ENCODE data around the gene ANO4. TPM values are rescaled to one million over a fixed set of nuclear protein-coding genes. Genes with fewer than 3 reads are reported as not detected.

ANO4 gene
- total and polyA plus RNA-seq, 2 of the 8 experiments (the other 6 are each of a cell fraction or from before 2014, with no cell fraction given), result 1.1 to 3.4 TPM

DNA sequence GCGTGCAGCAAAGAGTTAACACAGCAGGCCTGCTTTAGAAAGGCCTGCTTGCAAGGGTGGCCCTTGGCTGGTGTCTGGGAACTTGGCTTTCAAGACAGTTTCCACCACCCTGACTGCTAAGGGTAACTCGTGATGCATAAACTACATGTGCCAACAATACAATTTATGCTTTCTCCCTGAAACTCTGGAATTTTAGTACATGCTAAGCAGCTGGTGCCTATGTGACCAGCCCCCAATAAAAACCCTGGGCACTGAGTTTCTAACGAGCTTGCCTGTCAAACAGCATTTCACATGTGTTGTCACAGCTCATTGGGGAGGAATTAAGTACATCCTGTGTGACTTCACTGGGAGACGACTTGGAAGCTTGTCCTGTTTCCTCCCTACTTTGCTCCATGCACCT lies 282.3 kb downstream of the ANO4 start:
- TF ChIP-seq POLR2AphosphoS5 (IDR thresholded peaks at IDR 0.05; ENCODE audit: low read depth, low read length), result no peak
- TF ChIP-seq, protein P1, sequence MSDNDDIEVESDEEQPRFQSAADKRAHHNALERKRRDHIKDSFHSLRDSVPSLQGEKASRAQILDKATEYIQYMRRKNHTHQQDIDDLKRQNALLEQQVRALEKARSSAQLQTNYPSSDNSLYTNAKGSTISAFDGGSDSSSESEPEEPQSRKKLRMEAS (IDR thresholded peaks at IDR 0.05), result no peak
- no peak for TF ChIP-seq RNF2 (IDR thresholded peaks at IDR 0.05; ENCODE audit: borderline replicate concordance, low read depth, low read length, missing control alignments, poor library complexity, severe bottlenecking)
- no peak for TF ChIP-seq PHF8 (conservative IDR thresholded peaks at IDR 0.05; ENCODE audit: low read depth, low read length)
- TF ChIP-seq KDM4A (IDR thresholded peaks at IDR 0.05; ENCODE audit: low read depth, low read length, severe bottlenecking), result no peak
- no peak for TF ChIP-seq TBP (IDR thresholded peaks at IDR 0.05; ENCODE audit: low read depth, low read length)
- TF ChIP-seq, protein P2, sequence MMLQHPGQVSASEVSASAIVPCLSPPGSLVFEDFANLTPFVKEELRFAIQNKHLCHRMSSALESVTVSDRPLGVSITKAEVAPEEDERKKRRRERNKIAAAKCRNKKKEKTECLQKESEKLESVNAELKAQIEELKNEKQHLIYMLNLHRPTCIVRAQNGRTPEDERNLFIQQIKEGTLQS (IDR thresholded peaks at IDR 0.05; ENCODE audit: insufficient read depth, low read depth, low read length), result no peak
- TF ChIP-seq HDAC6 (IDR thresholded peaks at IDR 0.05; ENCODE audit: low read depth, low read length), result no peak
- no peak for TF ChIP-seq NRF1 (IDR thresholded peaks at IDR 0.05; ENCODE audit: low read depth, low read length)
- TF ChIP-seq BACH1 (IDR thresholded peaks at IDR 0.05; ENCODE audit: low read length), result no peak
- no peak for TF ChIP-seq SP4 (IDR thresholded peaks at IDR 0.05; ENCODE audit: low read length)
- Histone ChIP-seq H2AK5ac (ENCODE audit: low read depth, low read length) (no peak overlapping the region), H4K8ac (ENCODE audit: extremely low read depth, insufficient read depth, low read length) (no peak overlapping the region), H2BK12ac (ENCODE audit: low read depth, low read length) (no peak overlapping the region), H4K20me1 (replicated peaks in 1 of 2; ENCODE audit: control insufficient read depth in 1 of 2, insufficient read depth in 2 of 2, low read length in 2 of 2) (no peaks in the 10 kb centered on the region), H3K27ac (ENCODE audit: low read depth, low read length) (no peak overlapping the region), H3K27me3 (replicated peaks in 1 of 4; ENCODE audit: control insufficient read depth in 3 of 4, extremely low read depth in 1 of 4, insufficient read depth in 3 of 4, low read length in 3 of 4) (no peaks in the 10 kb centered on the region), H3K14ac (ENCODE audit: insufficient read length) (no peak overlapping the region), H3K9me3 (ENCODE audit: insufficient read depth in 2 of 2, low read depth in 1 of 2, low read length in 1 of 2) (no peaks in the 10 kb centered on the region), H3K36me3 (ENCODE audit: control insufficient read depth in 2 of 4, insufficient read depth in 4 of 4, low read length in 3 of 4) (no peaks in the 10 kb centered on the region), H2AFZ (ENCODE audit: low read length) (no peak overlapping the region), H3K4me2 (ENCODE audit: insufficient read depth in 1 of 2, low read depth in 2 of 2, low read length in 2 of 2) (no peak overlapping the region), H3K79me2 (ENCODE audit: control insufficient read depth in 1 of 2, insufficient read depth in 2 of 2, low read length in 2 of 2) (no peaks in the 10 kb centered on the region), H3K9ac (replicated peaks in 1 of 4; ENCODE audit: extremely low read depth in 1 of 4, low read depth in 3 of 4, low read length in 3 of 4) (no peak overlapping the region), H2BK5ac (ENCODE audit: low read depth, low read length) (no peak overlapping the region), H3K18ac (ENCODE audit: extremely low read depth, low read length) (no peak overlapping the region), H4K5ac (ENCODE audit: insufficient read length, low read depth, low read length) (no peak overlapping the region), H3K23ac (ENCODE audit: insufficient read length) (no peak overlapping the region), H2BK15ac (ENCODE audit: low read length) (no peak overlapping the region), H3K23me2 (ENCODE audit: low read depth, low read length) (no peaks in the 10 kb centered on the region), H2BK120ac (replicated peaks; ENCODE audit: low read depth, low read length) (no peak overlapping the region), H4K91ac (replicated peaks; ENCODE audit: insufficient read length, low read length) (no peak overlapping the region), H3K79me1 (ENCODE audit: low read depth, low read length) (no peaks in the 10 kb centered on the region), H2BK20ac (ENCODE audit: low read length) (no peak overlapping the region), H3K4ac (replicated peaks; ENCODE audit: insufficient read length, low read depth, low read length) (no peak overlapping the region), H3K56ac (replicated peaks; ENCODE audit: insufficient read length, low read depth, low read length) (no peak overlapping the region), H3K4me1 (replicated peaks in 1 of 4; ENCODE audit: control insufficient read depth in 3 of 4, insufficient read depth in 4 of 4, low read length in 3 of 4) (no peaks in the 10 kb centered on the region; a peak in 1 of 7 replicates), H3K4me3 (ENCODE audit: extremely low read depth in 1 of 4, insufficient read depth in 2 of 4, low read depth in 3 of 4, low read length in 4 of 4) (no peak overlapping the region)
- WGBS, 2 experiments (ENCODE audit: extremely low coverage in 1 of 2, insufficient coverage in 1 of 2, insufficient read length in 1 of 2, insufficient replicate concordance in 2 of 2, low coverage in 1 of 2, low lambda C conversion rate in 2 of 2, missing lambda C conversion rate in 1 of 2), result 84% methylated on average over 4 of the region's 4 CpGs; no CpG with 5 or more reads in 1 of the 2 experiments
- DNase-seq (ENCODE audit: low read depth in 1 of 2, low spot score in 2 of 2), result no peak
- ChIA-PET POLR2A (ENCODE audit: partially characterized antibody) (interaction anchor here (0.6 kb wide), 1 partner anchor 20 kb away, joined by 3 read pairs; no protein-coding TSS in a partner anchor), CTCF (ENCODE audit: partially characterized antibody) (interaction anchor here (0.7 to 1.2 kb wide), 2 partner anchors 15 to 795 kb away, joined by 3 read pairs; no protein-coding TSS in a partner anchor)
- FAIRE-seq, result no peak
